Activated CD4-positive, alpha-beta T cell treated with anti-CD3 and anti-CD28 coated beads, Interleukin-2, amount 50 U/mL, for 24 hours (primary cell): ENCODE results near the gene LRRC53.
A peak's percentile ranks its signal among the peaks of the same experiment; 100 is the strongest.

Experiments used
- DNase-seq, 2 donors: peaks; one replicate each; pipeline ENCODE4 v3.0.0-alpha.2; 2020; ENCODE audit warnings: low read depth in 1 of 2, low spot score in 1 of 2

The LRRC53 gene

GRCh38 chr1:74512170-74512915, at the start of gene LRRC53:
TSS of gene LRRC53 (minus strand) at chr1:74512611. CDS start at chr1:74483349, 29,262 bp downstream.
- no peak for DNase-seq

GRCh38 chr1:74549932-74550331, 37.5 kb upstream of the LRRC53 start:
- DNase-seq = no peak

- no peak for DNase-seq
Observed at GRCh38 chr1:74548961-74549750, 36.7 kb upstream of the LRRC53 start.

- DNase-seq = no peak
Observed at GRCh38 chr1:74545821-74546220, 33.4 kb upstream of the LRRC53 start.

GRCh38 chr1:74534241-74534640, 21.8 kb upstream of the LRRC53 start:
- no peak for DNase-seq

- no peak for DNase-seq
Observed at GRCh38 chr1:74531796-74532195, 19.4 kb upstream of the LRRC53 start.

GRCh38 chr1:74530892-74531291, 18.5 kb upstream of the LRRC53 start:
- no peak for DNase-seq

- DNase-seq = no peak
Observed at GRCh38 chr1:74528123-74528522, 15.7 kb upstream of the LRRC53 start.

- DNase-seq = no peak
Observed at GRCh38 chr1:74526708-74527107, 14.3 kb upstream of the LRRC53 start.

- no peak for DNase-seq
Observed at GRCh38 chr1:74523873-74524480, 11.6 kb upstream of the LRRC53 start.

- DNase-seq = no peak
Observed at GRCh38 chr1:74522148-74522547, 9.7 kb upstream of the LRRC53 start.

GRCh38 chr1:74517599-74518051, 5.2 kb upstream of the LRRC53 start:
- DNase-seq = no peak

GRCh38 chr1:74513411-74514300, 1.2 kb upstream of the LRRC53 start:
- DNase-seq = no peak

GRCh38 chr1:74508449-74508848, 4.0 kb downstream of the LRRC53 start:
- no peak for DNase-seq

GRCh38 chr1:74505928-74506710, 6.3 kb downstream of the LRRC53 start:
- DNase-seq = no peak

- no peak for DNase-seq
Observed at GRCh38 chr1:74504933-74505512, 7.4 kb downstream of the LRRC53 start.

GRCh38 chr1:74504125-74504932, 8.1 kb downstream of the LRRC53 start:
- peak; percentile 1 to 25 for DNase-seq

GRCh38 chr1:74502858-74503257, 9.6 kb downstream of the LRRC53 start:
- DNase-seq = no peak

- no peak for DNase-seq
Observed at GRCh38 chr1:74502432-74502831, 10.0 kb downstream of the LRRC53 start.
